Kasumi-1 (cell line): Measurements from ENCODE around the gene TAOK2.
"Not testable (repeated sequence)": the region's sequence is repeated elsewhere in the genome, so short reads cannot be mapped to it uniquely, and the experiment has no call there.

ENCODE experiments used
- DNase-seq, 2 experiments: peaks; one replicate each; lab custom pipeline; 2025; lab: John Stamatoyannopoulos, UW

TAOK2 gene

GRCh38 chr16:30023586-30023985, 49.9 kb downstream of the TAOK2 start:
- DNase-seq: no peak

- DNase-seq: no peak
Observed at GRCh38 chr16:30024451-30024850, 50.8 kb downstream of the TAOK2 start.

GRCh38 chr16:30025156-30025555, 51.5 kb downstream of the TAOK2 start:
- no peak for DNase-seq

- DNase-seq: no peak
Observed at GRCh38 chr16:30025574-30025973, 51.9 kb downstream of the TAOK2 start.

GRCh38 chr16:30026449-30026848, 52.8 kb downstream of the TAOK2 start:
- DNase-seq: no peak

GRCh38 chr16:30027588-30028437, 54.1 kb downstream of the TAOK2 start:
- DNase-seq: no peak

- DNase-seq: no peak
Observed at GRCh38 chr16:30028438-30029076, 54.9 kb downstream of the TAOK2 start.

- no peak for DNase-seq
Observed at GRCh38 chr16:30030011-30030685, 56.5 kb downstream of the TAOK2 start.

- no peak for DNase-seq
Observed at GRCh38 chr16:30030841-30031413, 57.3 kb downstream of the TAOK2 start, which contains the start of gene TLCD3B. TLCD3B (minus strand) TSS chr16:30031271; CDS start chr16:30030527, 744 bp downstream.

GRCh38 chr16:30031477-30031918, 57.8 kb downstream of the TAOK2 start:
- no peak for DNase-seq

GRCh38 chr16:30032083-30032819, 58.6 kb downstream of the TAOK2 start:
- DNase-seq: peak; percentile 40 to 41

GRCh38 chr16:30033270-30033669, 59.6 kb downstream of the TAOK2 start:
- no peak for DNase-seq

GRCh38 chr16:30040221-30040620, 66.6 kb downstream of the TAOK2 start:
- peak in 1 of 2 experiments; percentile 43 for DNase-seq

- DNase-seq: not testable (repeated sequence)
Observed at GRCh38 chr16:30040690-30041089, 67.0 kb downstream of the TAOK2 start.

- DNase-seq: peak in 1 of 2 experiments; percentile 10
Observed at GRCh38 chr16:30041841-30042240, 68.2 kb downstream of the TAOK2 start.
